GM20431 (cell line): ENCODE results near the gene HTR3D.
"Not testable (repeated sequence)": the region's sequence is repeated elsewhere in the genome, so short reads cannot be mapped to it uniquely, and the experiment has no call there.

Source experiments
- in situ Hi-C: fragments of 300-500 bp; cut with MseI, MboI; formaldehyde crosslinking; loops from one replicate; pipeline ENCODE4 v1.15.0; 2020; ENCODE audit warnings: low sequenced_read_pairs; ENCODE audit not compliant: unreplicated experiment

The HTR3D gene

DNA sequence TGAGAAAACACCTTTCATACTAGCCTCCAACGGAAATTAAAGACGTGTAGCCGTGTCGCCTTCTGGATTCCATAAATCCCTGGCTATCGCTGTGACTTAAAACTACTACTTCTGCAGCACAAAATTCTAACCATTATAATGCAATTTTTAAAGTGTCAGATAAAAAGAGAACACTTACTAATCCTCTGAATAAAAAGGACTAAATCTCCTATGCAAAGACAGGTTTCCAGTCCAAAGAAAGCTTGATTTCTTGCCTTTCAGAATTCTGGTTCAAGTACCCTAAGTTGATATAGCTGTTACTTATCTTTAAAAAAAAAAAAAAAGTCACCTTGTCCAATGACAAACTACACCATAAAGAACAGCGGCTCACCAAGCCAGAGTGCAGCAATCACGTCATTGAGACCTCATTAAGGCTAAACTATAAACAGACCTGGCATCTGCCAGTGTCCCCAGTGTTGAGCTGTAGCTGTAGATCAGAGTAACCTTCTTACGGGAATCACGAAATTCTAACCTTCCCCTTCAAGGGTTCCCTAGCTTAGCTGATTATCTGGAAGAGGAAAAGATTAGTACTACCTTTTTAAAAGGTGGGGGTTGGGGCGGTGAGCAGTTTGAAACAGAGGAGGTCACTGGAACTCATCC lies 16.0 kb upstream of the HTR3D start:
- in situ Hi-C loops: loop anchor here (10.0 kb wide), 1 partner anchor 111 kb away; no protein-coding TSS in a partner anchor

DNA sequence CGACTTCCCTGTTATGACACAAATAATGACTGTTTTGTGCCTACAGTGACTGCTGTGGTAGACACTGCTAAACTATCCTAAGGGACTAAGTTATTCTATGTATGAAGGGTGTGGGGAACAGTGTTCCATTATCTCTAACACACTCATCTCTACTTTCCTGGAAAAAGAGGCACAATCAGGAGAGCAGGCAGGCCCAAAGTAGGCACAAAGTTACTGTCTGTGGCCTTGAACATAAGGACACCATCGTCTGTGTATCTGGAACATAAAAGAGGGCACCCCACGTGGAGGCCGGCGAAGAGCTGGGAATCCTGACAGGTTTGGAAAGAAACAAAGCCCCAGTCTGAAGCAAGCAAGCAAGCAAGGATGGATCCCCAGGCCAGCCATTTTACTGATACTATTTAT lies 15.4 kb upstream of the HTR3D start:
- in situ Hi-C loops: loop anchor here (10.0 kb wide), 1 partner anchor 111 kb away; no protein-coding TSS in a partner anchor

DNA sequence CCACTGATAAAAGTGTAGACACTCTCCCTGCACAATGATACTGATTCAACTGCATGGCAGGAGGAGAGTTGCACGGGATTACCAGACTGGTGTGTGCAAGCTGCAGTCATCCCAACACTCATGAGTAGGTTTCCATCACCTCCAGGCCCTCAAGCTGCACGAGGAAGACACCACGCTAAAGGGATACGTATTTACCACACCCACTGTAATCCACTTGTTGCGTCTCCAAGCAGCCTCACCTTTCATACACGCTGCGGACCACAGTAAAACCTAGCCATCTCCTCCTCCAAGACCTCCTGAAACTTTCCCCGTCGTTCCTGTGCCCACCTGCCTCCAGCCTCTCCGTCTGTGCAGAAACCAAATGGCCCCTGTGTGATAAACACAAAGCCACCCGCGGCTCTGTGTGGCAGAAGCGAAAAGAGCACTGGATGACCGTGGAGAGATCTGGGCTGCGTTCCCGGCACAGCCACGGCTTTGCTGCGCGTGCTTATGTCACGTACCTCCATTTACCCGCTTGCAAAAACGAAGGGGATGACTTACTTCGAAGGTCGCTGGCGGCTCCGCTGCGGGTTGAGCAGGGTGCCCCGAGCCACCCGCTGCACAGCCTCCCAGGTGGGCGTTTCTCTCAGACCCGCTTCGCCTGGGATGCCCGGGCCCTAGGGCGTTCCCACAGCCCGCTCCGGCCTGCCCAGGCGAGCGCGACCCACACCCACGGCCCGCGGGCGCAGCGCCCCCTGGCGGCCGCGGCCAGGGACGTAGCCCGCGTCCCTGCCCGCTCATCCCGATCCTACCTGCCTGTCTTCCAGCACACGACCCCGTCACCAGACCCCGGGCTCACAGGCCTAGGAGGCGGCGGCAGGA lies 14.5 kb upstream of the HTR3D start:
- in situ Hi-C loops: loop anchor here (10.0 kb wide), 1 partner anchor 112 kb away; no protein-coding TSS in a partner anchor

DNA sequence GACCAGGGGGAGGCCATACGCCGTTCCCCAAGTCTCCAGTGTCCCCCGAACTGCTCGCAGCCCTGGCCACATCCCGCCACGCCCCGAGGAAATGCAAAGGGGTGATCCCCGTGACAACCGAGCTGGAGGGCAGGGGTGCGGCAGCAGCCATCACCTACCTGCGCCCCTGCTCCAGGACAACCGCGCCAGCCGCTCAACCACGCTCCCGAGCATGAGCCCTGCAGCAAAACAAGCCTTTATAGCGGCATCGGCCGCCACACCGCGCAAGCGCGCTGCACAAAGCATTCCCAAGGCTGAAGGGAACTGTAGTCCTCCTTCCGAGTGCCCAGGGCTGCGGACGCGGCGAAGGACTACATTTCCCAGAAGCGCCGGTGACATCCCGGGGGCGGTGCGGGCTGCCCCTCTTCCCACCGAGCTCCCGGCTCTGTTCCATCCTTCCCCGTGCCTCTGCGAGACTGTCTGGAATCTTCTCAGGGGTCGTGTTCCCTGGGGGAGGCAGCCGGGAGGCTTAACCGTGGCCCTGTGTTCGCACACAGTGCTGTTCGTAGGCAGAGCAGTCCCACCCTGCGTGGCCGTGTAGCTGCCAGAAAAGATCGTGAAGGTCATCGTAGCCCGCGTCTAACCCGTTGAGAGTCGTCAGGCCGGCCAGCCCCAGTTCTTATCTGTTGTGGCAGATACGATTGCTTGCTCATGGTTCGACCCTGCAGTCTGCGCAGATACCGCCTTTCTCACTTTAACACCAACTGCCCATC lies 13.7 kb upstream of the HTR3D start, which contains the start of gene ABCC5:
Gene ABCC5 (minus strand): TSS at position 213 of the 752 bp plus-strand sequence. CDS start 3,492 bp downstream, outside the sequence.
- in situ Hi-C loops: loop anchor here (10.0 kb wide), 1 partner anchor 113 kb away; no protein-coding TSS in a partner anchor

DNA sequence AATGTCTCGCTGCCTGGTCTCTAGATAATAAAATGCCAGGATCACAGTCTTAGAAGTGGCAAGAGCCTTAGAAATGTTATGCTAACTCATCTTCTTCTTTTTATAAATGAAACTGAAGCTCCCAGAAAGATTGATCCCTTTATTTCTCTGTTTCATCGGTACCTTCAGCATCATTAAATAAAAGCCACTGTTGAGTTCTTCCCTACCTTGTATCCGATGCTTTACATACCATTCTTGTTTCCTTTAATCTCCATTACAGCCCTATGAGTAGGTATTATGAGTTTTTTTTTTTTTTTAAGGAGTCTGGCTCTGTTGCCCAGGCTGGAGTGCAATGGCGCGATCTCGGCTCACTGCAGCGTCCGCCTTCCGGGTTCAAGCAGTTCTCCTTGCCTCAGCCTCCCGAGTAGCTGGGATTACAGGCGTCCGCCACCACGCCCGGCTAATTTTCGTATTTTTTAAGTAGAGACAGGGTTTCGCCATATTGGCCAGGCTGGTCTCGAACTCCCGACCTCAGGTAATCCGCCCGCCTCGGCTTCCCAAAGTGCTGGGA lies 13.0 kb upstream of the HTR3D start:
- in situ Hi-C loops: loop anchor here (10.0 kb wide), 1 partner anchor 114 kb away; no protein-coding TSS in a partner anchor

DNA sequence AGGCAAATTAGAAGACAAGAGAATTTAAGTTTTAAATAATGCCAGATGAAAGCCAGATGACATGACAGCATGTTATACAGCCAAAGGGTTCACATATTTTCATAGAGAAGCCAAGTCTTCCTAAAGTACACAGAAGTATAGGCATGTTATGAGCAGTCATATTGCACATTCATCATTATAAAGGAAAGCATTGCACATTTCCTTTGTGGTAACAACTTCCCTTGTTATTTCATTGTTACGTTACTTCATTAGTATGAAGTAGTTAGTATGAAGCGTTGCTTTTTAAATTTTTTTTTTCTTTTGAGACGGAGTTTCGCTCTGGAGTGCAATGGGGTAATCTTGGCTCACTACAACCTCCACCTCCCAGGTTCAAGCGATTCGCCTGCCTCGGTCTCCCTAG lies 9.2 kb upstream of the HTR3D start:
- in situ Hi-C loops: no loop called here

DNA sequence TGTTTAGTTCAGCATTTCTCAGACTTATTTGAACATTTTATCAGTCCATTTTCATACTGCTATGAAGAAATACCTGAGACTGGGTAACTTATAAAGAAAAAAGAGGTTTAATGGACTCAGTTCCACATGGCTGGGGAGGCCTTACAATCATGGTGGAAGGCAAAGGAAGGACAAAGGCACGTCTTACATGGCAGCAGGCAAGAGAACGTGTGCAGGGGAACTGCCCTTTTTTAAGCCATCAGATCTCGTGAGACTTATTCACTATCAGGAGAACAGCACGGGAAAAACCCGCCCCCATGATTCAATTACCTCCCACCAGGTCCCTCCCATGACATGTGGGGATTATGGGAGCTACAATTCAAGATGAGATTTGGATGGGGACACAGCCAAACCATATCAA lies 6.3 kb upstream of the HTR3D start:
- in situ Hi-C loops: not testable (repeated sequence)

DNA sequence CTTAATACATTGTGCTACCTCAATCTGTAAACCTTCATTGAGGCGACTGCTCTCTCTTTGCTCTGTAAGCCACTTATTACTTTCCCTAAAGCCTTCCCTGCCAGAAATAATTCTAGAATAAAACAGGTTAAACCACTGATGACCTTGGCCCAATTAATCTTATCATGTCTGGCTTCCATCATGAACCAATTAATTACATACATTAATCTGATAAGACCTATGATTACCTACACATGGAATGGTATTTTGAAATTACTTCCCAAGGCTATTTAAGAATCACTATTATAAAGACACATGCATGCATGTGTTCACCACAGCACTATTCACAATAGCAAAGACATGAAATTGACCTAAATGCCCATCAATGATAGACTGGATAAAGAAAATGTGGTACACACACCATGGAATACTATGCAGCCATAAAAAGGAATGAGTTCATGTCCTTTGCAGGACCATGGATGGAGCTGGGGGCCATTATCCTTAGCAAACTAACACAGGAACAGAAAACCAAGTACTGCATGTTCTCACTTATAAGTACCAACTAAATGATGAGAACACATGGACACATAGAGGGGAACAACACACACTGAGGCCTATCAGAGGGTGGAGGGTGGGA lies 3.2 kb upstream of the HTR3D start:
- in situ Hi-C loops: not testable (repeated sequence)

DNA sequence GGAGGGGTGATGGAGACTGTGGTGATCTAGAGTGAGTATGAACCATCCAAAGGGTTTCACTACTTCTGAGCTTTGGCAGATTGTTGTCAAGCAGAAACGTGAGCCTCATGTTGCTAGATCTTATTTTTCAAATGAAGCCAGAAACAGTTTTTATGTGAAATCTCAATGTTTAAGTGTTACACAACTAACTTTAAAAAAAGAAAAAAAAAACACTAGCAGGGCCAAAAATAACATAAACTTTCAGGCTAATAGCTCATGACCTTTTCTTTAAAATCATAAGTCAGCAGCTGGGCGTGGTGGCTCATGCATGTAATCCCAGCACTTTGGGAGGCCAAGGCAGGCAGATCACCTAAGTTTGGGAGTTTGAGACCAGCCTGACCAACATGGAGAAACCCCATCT lies 2.1 kb upstream of the HTR3D start:
- in situ Hi-C loops: no loop called here

DNA sequence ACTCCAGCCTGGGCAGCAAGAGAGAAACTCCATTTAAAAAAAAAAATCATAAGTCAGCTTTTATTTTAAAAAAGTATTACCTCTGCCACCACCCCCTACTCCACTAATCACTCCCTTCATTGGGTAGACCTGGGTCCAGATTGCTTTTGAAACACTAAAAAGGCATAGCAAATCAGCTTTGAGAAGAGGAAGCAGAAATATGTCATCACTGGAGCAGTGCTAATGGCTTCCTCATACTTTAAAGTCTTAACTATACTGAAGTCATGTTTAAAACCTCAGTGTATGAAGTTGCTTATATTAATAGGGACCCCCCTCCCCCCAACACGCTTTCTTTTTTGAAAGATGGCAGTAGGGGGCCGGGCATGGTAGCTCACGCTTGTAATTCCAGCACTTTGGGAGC lies 1.0 kb upstream of the HTR3D start:
- in situ Hi-C loops: no loop called here

DNA sequence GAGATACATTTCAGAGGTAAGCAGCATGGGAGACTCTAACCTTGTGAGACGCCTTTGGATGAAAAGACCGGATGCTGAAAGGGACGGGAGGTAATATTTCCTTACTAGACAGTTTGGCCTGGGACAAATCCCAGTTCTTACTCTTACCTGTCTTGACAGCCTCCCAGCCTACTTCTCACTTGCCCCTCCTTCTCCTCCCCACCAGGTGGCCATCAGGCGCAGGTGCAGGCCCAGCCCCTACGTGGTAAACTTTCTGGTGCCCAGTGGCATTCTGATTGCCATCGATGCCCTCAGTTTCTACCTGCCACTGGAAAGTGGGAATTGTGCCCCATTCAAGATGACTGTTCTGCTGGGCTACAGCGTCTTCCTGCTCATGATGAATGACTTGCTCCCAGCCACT lies 6.3 kb downstream of the HTR3D start:
- in situ Hi-C loops: no loop called here

DNA sequence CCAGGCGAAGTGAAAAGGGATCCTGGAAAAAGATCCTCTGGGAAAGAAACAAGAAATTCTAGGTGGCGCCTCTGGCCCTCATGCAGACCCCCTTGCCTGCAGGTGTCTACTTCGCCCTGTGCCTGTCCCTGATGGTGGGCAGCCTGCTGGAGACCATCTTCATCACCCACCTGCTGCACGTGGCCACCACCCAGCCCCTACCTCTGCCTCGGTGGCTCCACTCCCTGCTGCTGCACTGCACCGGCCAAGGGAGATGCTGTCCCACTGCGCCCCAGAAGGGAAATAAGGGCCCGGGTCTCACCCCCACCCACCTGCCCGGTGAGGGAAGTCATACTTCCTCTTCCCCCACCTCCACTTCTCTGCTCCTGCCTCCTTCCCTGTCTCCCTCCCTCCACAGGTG lies 6.8 kb downstream of the HTR3D start:
- in situ Hi-C loops: not testable (repeated sequence)

DNA sequence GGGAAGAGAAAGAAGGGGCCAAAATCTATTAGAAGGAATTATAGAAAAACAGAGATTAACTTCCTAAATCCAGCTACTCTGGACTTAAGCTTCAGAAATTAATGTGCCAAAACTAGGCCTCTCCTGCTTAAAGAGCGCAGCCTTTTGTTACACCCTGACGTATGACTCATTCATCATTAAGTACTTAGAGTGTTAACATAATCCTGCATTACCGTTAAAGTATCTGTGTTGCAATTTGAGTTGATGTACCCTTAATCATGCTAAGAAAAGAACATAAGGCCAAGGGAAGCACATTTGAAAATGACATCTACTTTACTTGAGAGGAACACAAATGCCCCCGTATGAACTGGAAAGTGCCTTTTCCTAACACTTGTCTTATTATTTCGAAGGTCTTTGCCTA lies 7.9 kb downstream of the HTR3D start:
- in situ Hi-C loops: no loop called here

DNA sequence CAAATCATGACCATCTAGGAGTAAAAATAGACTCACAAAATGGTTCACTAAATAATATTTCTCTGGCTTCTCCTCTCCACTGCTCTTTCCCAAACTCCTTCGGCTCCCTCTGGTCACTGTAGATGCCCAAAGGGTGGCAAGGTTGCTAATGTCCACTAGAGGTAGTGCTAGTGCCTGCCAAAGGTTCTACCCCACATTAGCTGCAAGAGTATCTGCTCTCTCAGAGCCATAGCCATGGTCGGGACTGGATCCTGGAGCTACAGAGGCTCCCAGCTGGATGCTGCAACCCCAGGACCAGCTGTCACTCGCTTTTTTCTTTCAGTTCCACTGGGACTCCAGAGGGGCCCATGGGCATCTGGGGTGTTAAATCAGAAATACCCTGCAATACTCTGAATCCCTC lies 8.5 kb downstream of the HTR3D start:
- in situ Hi-C loops: no loop called here

DNA sequence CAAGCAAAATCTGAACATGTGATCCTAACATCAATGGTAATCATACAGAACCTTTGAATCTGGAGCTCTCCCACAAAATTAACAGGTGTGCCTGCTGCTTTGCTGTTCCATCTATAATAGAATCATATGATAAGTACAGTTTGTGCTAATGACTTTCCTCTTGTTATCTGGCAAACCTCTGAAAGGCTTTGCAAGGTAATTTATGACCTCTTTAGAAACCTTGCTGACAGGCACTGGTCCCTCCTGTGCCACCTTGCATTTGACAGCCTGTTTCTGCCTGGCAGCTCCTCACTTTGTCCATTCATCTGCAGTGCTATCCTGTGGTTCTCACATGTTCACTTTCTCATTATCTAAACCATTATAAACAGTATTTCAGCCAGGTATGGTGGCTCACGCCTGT lies 11.1 kb downstream of the HTR3D start:
- in situ Hi-C loops: no loop called here

DNA sequence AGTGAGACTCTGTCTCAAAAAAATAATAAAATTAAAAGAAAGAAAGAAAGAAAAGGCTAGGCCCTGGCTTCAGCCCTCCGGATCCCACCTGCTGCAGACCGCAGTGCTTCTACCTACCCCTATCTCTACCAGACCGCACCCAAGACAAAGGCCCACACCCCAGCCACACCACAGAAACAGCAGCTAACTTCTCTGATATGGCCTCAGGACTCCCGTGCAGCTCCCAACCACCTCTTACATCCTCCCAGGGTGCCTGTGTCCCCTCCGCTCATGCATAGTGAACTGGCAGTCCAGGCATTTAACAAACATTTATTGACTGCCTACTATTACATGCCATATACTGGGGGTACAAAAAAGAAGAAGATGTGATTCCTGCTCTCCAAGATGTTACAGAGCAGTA lies 14.5 kb downstream of the HTR3D start:
- in situ Hi-C loops: no loop called here

DNA sequence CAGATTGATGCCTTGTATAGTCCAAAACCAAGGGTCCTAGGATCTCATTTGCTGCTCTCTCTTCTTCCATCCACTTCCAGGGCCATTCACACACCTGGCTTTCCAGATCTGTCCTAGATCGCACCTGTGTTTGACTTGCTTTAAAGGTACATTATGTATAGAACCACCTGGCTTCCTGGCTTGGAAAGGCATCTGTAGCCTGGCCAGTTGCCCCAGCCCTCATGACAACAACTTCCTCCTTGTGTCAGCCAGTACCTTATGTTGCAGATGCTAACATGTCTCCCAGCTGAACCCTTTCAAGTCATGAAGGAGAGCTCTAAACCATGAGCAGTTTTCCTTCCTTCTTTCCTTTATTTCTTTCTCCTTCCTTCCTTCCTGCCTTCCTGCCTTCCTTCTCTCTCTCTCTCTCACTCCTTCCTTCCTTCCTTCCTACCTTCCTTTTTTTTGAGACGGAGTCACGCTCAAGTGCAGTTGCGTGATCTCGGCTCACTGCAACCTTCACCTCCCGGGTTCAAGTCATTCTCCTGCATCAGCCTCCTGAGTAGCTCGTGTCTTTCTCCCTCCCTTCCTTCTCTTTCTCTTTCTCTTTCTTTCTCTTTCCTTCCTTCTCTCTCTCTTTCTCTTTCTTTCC lies 18.8 kb downstream of the HTR3D start:
- in situ Hi-C loops: no loop called here

DNA sequence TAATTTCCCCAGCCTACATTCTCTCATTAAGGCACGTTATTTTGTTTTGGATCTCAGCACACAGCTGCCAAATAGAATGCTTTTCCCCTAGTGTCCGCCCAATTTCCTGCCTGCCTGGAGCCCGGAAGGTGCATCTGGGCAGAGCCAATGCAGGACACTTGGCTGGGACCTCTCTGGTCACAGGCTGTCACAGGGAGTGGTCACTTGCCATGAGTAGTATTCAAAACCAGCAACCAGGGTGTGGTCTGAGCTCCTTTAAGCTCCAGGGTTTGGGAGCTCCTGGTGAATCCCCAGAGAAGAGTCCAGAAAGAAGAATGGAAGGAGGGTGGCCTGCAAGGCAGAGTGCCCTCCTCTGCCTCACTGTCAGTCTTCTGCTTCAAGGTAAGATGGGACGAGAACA lies 21.2 kb downstream of the HTR3D start, which contains the start of gene HTR3C:
Gene HTR3C (plus strand): TSS at position 281 of the 400 bp plus-strand sequence. CDS start 34 bp downstream, at position 315.
- in situ Hi-C loops: no loop called here

DNA sequence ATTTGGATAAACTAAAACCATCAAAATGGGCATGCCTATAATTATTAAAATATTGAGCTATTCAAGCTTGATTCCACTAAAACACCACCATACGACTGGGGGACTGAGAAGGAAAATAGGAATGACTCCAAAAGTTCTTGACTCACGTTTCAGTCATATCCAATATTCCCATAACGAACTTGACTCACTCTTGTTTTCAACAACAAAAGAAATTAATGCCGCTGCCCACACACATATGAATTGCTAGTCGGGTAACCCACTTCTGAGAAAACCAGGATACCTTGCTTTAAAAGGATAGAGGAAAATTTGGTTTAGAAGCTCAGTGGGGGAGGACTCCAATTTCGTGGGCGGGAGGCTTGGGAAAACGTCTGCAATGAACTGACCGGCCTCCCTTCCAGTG lies 26.5 kb downstream of the HTR3D start:
- in situ Hi-C loops: no loop called here
